Renal cortical epithelial cell (primary cell): ENCODE data around the gene RPRD1B. TPM values are rescaled to one million over a fixed set of nuclear protein-coding genes. Genes with fewer than 3 reads are reported as not detected.
A peak's percentile ranks its signal among the peaks of the same experiment; 100 is the strongest.
"Not testable (repeated sequence)": the region's sequence is repeated elsewhere in the genome, so short reads cannot be mapped to it uniquely, and the experiment has no call there.

Experiments
- DNase-seq: peaks from one replicate; pipeline ENCODE4 v3.0.0-alpha.2; 2011; ENCODE audit warnings: low read depth
- total RNA-seq: library from RNA; depleted of rRNA; stranded (reverse); fragments of >200 nt; gene quantifications from 2 replicates; pipeline ENCODE4 v1.2.3, GENCODE V29; 2014

RPRD1B gene
- total RNA-seq, 1 donor from 2014 or later, result 21.3 TPM

DNA sequence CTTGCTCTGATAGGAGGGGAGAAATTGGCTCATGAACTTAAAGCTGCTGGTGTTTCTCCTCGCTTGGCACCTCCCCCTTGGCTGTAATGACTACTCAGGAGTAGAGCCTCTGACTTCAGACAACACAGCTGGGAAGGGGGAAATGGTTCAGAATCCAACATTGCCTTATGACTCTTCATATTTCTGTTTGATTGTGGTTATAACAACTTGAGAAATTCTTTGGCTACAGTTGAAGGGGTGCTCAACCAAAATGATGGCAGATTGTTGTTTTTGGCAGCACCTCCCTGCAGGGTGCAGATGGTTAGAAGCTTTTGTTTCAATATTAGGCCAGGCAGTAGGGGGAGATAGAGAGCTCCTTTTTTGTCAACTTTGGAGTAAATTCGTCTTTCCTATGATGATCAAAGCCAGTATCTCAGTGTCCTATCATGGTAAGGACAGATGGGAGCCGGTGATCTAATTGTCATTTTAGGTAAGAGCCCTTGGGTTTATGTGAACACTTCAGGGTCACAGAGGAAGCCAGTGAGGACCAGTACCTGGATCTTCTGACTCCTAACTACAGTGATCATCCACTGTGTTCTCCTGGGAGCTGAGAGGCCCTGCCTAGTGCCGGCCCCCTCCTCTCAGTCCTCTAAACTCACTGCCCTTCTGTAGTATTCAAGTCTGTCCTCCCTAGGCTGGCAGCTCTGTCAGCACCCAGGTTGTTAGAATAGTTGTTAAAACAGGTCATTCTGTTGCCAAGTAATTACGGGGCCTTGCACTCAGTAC lies 39.9 kb downstream of the RPRD1B start:
- peak; percentile 50 for DNase-seq

DNA sequence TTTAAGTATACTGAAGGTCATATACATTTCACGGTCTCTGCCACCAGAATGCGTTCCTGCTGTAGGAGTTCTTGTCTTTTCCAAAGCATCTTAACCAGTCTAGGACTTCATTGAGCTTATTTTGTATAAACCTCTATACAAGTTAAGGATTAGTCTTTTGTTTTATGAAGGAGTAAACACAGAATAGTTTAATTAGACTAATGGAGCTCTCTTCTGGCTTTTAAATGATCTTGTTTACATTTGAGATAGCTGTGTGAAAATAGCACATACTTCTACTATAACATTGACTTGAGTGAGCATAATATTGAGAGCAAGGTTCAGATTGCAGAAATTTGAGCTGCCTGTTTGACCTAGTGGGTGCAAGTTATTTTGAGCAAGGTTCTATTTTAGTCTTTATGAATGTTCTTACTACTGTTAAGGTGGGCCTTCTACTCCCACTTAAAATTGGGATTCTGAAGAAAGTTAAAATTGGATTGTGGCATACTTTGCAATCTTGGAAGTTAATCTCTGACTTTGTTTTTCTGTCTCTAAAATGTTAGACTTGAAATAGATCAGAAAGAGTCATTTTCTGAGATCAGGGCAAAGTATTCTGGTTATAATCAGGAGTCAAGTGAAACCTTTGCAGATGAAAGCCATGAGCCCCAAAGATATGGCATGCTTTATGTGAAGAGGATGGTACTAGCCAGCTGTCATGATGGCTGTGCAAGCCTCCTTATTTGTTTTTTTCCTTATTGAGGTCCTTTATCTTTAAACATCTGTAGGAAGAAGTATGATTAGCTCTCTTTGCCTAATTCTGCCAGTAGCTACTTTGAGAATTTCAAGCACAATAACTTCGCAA lies 41.8 kb downstream of the RPRD1B start:
- no peak for DNase-seq

DNA sequence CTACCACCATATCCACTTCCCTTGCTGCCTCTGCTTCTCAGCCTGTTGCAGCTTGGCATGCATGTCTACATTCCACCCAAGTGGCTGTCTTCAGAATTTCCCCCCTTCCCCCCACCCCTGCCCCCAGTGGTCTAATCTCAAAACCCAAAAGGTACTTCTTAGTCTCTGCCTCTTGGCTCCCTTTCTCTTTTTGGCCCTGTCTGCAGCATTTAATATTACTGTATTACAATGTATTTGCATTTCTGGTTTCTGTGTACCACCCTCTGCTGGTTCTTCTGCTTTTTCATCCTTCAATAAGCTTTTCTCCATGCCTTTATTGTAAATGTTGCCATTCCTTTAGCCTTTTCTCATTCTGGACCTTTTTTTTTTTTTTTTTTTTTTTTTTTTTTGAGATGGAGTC lies 43.0 kb downstream of the RPRD1B start:
- no peak for DNase-seq

DNA sequence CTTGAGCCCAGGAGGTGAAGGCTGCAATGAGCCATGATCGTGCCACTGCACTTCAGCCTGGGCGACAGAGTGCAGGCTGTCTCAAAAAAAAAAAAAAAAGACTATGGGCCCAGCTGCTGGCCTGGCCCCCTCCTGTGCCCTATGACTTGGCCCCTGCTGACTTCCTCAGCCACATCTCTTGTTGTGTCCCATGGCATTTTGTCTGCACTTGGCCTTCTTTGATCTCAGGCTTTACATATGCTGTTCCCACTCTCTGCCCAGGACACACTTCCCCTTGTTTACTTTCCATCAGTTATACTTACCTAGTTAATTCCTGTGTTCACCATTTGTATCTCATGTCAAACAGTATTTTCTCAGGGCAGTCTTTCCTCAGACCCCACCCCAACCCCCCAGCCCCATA lies 44.5 kb downstream of the RPRD1B start:
- no peak for DNase-seq

DNA sequence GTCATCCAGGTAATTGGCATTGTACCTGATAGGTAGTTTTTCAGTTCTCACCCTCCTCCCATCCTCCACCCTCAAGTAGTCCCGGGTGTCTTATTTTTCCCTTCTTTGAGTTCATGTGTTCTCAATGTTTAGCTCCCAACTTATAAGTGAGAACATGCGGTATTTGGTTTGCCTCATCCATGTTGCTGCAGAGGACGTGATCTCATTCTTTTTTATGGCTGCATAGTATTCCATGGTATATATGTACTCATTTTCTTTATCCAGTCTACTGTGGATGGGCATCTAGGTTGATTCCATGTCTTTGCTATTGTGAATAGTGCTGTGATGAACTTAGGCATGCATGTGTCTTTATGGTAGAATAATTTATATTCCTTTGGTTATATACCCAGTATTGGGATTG lies 45.8 kb downstream of the RPRD1B start:
- DNase-seq, result no peak

DNA sequence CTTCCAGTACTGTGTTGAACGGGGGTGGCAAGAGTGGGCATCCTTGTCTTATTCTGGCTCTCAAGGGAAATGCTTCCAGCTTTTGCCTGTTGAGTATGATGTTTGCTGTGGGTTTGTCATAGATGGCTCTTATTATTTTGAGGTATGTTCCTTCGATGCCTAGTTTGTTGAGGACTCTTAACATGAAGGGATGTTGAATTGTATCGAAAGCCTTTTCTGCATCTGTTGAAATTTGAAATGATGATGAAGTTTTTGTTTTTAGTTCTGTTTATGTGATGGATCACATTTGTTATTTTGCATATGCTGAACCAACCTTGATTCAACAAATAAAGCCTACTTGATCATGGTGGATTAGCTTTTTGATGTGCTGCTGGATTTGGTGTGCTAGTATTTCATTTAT lies 48.0 kb downstream of the RPRD1B start:
- DNase-seq, result no peak

DNA sequence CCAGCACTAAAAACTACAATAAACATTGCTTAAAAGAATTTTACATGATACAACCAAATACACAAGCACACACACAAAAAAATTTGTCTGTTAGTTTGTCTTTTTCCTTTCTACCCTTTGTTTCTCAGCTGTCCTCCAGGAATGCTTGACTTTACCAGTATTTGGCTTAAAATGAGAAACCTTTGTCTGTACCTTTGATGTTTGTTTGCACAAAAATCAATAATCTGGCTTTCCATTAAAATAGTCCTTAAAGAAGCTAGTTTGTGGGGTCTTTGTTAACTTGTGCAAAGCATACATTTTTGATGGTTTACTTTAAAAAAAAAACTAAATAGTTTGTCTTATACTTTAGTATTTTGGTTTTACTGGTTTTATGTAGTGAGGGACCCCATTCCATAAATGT lies 49.3 kb downstream of the RPRD1B start:
- no peak for DNase-seq

DNA sequence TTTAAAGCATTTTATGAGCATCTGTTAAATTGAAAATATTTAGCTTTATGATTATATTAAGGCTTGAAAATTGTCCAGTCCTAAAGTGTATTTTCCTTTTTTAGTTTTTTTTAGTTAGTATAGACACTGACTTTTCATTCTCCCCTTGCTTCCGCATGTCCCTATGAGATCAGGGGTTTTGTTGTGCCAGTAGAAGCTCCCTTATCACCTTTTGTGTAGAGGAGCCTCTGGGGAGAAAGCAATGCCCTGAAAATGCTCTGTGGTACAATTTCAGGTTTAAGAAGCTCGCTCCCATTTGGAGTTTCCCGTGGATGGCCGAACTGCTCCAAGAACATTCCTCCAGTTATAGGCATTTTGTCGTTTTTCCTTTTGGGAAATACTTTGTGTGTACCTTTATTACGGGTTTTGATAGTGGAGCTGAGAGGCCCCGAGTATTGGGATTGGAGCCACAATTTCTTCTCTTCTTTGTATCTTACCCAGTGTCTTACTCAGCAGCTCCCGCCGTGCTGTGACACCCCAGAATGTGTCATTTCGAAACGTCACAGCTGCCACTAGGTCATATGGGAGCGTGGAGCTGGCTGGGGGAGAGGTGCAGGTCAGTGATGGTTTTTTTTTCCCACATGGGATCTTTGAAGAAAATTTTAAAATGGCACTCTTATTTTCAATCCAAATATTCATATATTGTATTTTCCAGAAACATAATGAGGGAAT lies 49.9 kb downstream of the RPRD1B start:
- DNase-seq, result no peak

DNA sequence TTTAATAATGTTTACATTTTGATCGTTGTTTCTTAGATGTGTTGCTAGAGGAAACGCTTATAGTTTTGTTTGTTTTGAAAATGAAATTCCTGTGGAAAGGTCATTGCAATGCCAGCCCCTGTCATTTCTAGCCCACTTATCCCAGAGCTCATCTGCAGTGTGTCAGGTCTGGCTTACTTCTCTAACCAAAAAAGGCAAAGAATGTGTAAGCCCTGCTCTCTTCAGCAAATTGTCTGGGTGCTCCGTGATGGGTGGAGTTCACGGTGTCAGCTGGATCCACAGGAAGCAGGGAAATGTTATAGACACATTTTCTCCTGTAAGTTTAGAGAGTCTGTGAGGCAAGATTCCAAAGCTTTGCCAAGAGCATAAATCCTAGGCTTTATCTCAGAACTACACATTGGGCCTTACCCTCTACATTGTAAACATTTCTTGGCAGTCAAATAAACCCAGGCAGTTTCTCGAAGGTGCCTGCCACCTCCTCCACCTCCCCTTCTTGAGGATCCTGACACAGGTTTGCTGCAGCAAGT lies 50.9 kb downstream of the RPRD1B start:
- DNase-seq, result no peak

DNA sequence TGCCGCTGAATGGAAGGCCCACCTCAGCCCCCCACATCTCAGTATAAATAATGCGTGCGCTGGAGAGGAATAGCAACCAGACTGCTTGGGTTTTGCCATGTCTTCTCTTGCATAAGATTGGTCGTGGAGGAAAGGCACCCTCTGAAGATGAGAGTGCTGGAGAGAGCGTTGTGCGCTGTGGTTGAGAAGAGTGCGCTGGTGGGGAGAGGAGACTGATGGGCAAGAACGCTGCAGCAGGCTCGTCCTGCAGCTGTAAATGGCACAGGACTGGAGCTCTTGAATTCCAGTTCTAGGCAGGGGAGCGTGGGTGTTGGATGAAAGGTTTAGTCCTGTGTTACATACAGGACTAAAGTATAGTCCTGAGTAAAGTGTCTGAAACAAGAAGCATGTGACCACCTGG lies 51.5 kb downstream of the RPRD1B start:
- DNase-seq, result no peak

DNA sequence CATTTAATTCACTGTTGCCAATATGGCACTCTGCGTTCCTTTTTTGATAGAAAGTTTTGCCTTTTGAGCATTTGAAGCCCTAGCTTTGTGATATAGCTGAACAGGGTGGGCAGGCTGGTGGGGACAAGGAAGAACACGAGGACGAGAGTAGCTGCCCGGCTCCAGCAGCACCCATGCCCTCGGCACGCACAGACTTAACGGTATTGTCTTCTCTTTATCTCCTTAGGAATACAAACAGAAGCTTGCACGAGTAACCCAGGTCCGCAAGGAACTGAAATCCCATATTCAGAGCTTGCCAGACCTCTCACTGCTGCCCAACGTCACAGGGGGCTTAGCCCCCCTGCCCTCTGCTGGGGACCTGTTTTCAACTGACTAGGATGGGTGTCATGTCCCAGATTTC lies 56.0 kb downstream of the RPRD1B start:
- no peak for DNase-seq

DNA sequence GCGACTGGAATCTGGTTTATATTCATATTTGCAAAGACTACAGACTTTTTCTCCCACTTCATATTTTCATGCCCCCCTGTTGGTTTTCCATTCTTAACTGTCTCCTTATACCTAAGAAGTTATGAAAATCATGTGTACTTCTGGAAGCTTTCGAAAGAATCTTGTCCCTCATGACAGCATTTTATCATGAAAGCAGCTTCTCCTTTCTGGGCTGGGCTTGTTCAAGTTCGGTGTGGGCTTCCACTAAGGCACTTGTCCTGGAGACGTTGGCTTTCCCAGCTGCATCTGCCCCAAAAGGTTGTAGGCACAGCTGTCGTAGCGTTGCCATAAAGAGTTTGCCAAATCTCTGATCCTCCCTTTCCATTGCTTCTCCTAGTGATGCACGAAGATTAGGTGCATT lies 56.5 kb downstream of the RPRD1B start:
- DNase-seq, result no peak

DNA sequence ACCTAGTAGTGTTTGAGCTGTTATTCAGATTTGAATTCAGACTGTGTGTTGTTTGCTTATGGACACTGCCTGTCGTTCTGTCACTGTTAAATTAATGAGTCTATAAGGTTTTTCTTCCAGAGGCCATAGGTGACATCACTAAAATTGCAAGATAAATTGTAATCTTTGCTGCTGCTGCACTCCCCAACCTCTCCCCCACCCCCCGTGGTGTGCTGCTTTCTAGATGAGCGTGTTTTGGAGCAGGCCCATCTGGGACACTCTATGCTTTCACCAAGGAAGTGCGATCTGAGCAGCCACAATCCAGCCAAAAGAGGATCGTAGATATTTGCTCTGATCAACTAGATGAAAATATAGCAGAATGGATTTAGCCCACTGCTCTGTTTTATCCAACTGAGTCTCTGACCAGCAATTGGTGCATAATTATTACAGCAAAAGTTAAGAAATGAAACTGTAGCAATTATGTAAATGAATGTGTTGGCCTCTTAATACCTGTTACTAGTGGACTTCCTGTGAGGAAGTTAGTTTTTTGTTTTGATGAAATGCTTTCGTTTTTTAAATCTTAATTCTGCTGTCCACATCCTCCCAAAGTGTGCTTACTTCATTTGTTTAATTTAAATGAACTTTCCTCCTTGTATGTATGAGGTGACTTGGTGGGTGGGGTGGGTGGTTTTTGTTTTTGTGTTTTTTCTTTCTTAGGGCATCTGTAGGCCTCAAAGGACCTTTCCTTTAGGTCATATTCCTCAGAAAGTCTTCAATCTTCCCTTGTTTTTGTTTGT lies 58.1 kb downstream of the RPRD1B start:
- DNase-seq, result no peak

DNA sequence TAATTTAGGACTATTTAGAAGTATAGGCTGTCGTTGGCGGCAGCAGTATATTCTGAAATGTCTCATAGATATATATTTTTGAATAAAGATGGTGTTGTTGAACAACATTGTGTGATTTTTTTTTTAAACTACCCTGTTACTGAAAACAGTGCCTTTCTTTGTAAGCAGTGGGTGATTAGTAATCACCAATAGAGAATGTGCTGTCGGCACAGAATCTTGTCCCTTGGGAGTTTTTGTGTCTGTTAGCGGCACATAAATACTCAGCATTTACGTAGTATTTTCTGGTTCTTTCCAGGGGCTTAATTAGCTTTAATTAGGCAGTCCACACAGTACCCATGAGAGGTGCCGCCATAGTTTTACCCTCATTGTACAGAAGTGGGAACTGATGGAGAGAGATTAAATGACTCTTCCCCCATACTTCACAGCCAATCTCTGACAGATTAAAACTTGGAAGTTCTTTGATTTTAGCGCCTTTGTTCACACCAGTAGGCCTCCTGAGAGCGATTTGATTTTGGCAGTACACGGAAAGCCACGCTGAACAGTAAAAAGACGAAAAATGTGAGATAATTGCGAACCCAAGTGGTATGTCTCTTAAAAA lies 58.8 kb downstream of the RPRD1B start:
- DNase-seq, result no peak

DNA sequence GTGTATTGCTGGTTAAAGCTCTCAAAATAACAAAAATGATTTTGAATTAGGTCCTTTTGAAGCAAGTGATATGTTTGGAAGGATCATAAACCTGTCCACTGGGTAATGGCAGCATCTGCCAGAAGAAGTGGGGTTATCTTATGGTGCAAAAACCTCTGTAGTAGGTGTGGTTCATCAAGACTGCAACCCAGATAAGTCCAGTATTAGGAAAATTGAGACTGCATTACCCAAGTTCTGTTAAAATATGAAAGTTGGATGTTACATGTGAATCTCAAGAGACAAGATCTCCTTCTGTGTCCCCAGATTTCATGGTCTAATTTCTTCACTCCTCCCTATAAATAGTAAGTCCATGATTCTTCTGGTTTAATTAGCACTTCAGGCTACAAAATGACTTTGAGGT lies 59.4 kb downstream of the RPRD1B start:
- DNase-seq, result no peak

DNA sequence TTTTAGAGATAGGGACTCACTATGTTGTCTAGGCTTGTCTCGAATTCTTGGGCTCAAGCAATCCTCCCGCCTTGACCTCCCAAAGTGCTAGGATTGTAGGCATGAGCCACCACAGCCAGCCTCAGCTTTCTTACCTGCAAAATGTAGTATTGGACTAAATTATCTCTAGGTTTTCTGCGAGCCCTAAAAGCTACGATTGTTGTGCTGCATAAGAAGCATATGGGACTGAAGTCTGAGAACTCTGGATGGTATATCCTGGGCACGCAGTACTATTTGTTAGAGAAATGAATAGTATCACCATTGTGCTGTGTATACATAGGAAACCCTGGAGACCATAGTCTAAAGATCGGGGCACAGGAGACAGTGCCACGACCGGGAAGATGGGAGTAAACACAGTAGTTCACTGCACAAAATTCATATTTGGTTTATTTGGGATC lies 60.1 kb downstream of the RPRD1B start:
- no peak for DNase-seq

DNA sequence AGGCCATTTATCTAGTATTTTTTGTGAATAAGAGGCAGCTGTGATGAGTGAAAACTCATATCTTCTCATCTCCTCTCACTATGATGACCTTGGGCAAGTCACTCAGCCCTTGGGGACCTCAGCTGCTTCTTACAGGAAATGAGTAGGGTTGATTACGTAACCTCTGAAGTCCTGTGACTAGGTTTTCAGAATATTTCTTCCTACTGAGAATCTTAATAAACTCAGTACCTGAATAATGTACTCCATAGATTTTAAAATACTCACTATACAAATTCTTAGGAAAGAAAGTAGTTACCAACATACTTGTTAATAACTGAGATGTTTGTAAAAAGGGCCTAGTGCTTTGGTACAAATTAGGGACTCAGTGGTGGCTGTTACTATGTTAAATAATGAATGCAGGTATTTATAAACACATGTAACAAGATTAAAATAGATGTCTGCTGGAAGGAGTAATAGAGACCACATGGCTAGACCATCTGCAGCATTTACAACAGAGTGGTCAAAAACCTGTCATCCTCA lies 60.9 kb downstream of the RPRD1B start:
- peak; percentile 86 for DNase-seq

DNA sequence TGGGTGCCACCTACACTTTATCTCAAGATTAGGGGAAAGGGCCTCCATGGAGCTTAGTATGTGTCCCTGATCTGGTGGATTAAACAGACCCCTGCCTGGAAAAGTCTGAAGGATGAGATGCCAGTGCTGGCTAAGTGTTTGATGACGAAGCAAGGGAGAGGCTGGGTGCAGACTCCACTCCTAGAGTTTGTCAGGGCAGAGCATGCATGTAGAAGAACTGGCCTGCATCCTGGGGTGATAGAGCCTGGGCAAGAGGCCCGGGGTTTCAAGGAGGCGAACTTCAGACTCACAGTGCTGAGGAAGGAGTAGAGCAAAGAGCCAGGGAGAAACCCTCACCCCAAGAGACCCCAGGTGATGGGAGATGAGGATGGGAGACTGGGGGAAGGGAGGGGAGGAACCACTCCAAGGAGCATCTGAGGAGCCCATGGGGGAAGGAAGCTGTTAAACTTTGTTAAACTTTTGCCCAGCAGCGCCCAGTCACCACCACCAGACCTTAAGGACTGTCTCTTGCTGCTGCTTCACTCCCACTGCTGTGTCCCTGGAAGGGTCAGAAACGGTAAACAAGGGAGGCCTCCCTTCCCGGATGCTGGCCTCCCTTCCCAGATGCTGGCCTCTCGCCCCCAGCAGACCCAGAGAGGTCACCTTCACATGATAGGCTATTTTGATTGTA lies 61.6 kb downstream of the RPRD1B start:
- DNase-seq, result no peak

DNA sequence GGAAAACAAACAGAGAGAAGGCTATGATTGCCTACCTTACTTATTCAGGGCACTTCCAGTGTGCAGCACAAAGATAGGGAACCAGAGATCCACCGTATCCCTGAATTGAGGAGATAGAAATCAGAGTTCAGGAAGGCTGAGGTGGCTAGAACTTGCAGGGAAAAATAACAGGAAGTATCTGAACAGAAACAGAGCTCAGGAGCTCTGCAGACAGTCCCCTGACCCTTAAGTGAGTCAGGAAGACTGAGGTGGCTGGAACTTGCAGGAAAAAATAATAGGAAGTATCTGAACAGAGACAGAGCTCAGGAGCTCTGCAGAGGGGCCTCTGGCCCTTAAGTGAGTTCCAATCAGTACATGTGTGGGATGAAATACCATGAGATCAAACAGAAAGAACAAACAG lies 65.4 kb downstream of the RPRD1B start:
- DNase-seq, result no peak

DNA sequence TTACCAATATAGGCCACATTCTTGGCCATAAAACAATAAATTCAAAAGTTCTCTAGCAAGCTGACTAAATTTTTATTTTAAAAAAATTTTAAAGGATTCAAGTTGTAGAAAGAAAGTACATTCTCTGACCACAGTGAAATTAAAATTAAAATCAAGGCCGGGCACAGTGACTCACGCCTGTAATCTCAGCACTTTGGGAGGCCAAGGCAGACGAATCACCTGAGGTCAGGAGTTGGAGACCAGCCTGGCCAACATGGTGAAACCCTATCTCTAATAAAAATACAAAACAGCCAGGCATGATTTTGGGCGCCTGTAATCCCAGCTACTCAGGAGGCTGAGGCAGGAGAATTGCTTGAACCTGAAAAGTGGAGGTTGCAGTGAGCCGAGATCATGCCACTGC lies 68.7 kb downstream of the RPRD1B start:
- DNase-seq, result not testable (repeated sequence)
